SK-N-SH treated with all-trans-retinoic acid at 6 μM for 48 hours (cell line): Measurements from ENCODE around the gene RBM23.

Experiments used
- ATAC-seq: fragments of 200-7000 bp; cut with Tn5 transposase; 3 replicates; pipeline ENCODE4 v1.9.1; 2020; ENCODE audit warnings: mild to moderate bottlenecking, moderate library complexity
- ARNTL ChIP-seq: fragments of 450-650 bp; formaldehyde crosslinking; IDR thresholded peaks from 2 replicates; pipeline ENCODE4 v1.5.0; 2020; ENCODE audit warnings: low read depth, mild to moderate bottlenecking, moderate library complexity, borderline replicate concordance
- BACH2 ChIP-seq: fragments of 250-450 bp; sonication (Bioruptor Pico); IDR thresholded peaks from 2 replicates; pipeline ENCODE4 v1.9.0; 2021; ENCODE audit warnings: mild to moderate bottlenecking, borderline replicate concordance
- ESRRG ChIP-seq: fragments of 250-450 bp; sonication (Bioruptor Pico); IDR thresholded peaks from 2 replicates; pipeline ENCODE4 v1.6.1; 2021; ENCODE audit warnings: mild to moderate bottlenecking
- OSR1 ChIP-seq: fragments of 250-450 bp; sonication (Bioruptor Pico); IDR thresholded peaks from 2 replicates; pipeline ENCODE4 v1.8.0; 2022; ENCODE audit warnings: moderate library complexity, mild to moderate bottlenecking, inconsistent platforms
- SNAI2 ChIP-seq: fragments of 250-450 bp; sonication (Bioruptor Pico); IDR thresholded peaks from 2 replicates; pipeline ENCODE4 v1.5.0; 2020; ENCODE audit warnings: mild to moderate bottlenecking, moderate library complexity
- TCF4 ChIP-seq: fragments of 250-450 bp; sonication (Bioruptor Pico); IDR thresholded peaks from 2 replicates; pipeline ENCODE4 v1.8.0; 2021; ENCODE audit warnings: mild to moderate bottlenecking, moderate library complexity, borderline replicate concordance
- TOX ChIP-seq: fragments of 250-450 bp; sonication (Bioruptor Pico); IDR thresholded peaks from 2 replicates; pipeline ENCODE4 v1.8.0; 2021; ENCODE audit warnings: mild to moderate bottlenecking, moderate library complexity, borderline replicate concordance
- ZC3H10 ChIP-seq: fragments of 250-450 bp; sonication (Bioruptor Pico); IDR thresholded peaks from 2 replicates; pipeline ENCODE4 v1.5.1; 2021; ENCODE audit warnings: mild to moderate bottlenecking, moderate library complexity
- ZFP3 ChIP-seq: fragments of 250-450 bp; sonication (Bioruptor Pico); IDR thresholded peaks from 2 replicates; pipeline ENCODE4 v1.5.0; 2020; ENCODE audit warnings: mild to moderate bottlenecking, moderate library complexity
- ZFP30 ChIP-seq: fragments of 450-650 bp; formaldehyde crosslinking; IDR thresholded peaks from 2 replicates; pipeline ENCODE4 v1.5.0; 2022; ENCODE audit warnings: mild to moderate bottlenecking, moderate library complexity
- ZNF565 ChIP-seq: fragments of 450-650 bp; formaldehyde crosslinking; conservative IDR thresholded peaks from 2 replicates; pipeline ENCODE4 v1.5.0; 2020; ENCODE audit warnings: low read depth, mild to moderate bottlenecking, moderate library complexity
- ZNF70 ChIP-seq: fragments of 450-650 bp; formaldehyde crosslinking; IDR thresholded peaks from 2 replicates; pipeline ENCODE4 v1.5.0; 2020; ENCODE audit warnings: mild to moderate bottlenecking, moderate library complexity
- ZNF8 ChIP-seq: fragments of 450-650 bp; formaldehyde crosslinking; IDR thresholded peaks from 2 replicates; pipeline ENCODE4 v1.5.0; 2020; ENCODE audit warnings: mild to moderate bottlenecking, moderate library complexity
- TF ChIP-seq, protein P1 (sequence below): fragments of 250-450 bp; sonication (Bioruptor Pico); IDR thresholded peaks from 2 replicates; pipeline ENCODE4 v1.5.1; 2021; ENCODE audit warnings: mild to moderate bottlenecking, moderate library complexity
- TF ChIP-seq, protein P2 (sequence below): fragments of 250-450 bp; sonication (Bioruptor Pico); IDR thresholded peaks from 2 replicates; pipeline ENCODE4 v1.8.0; 2021; ENCODE audit warnings: low read depth, mild to moderate bottlenecking, moderate library complexity, borderline replicate concordance
- TF ChIP-seq, protein P3 (sequence below): fragments of 250-450 bp; sonication (Bioruptor Pico); IDR thresholded peaks from 2 replicates; pipeline ENCODE4 v1.8.0; 2020; ENCODE audit warnings: mild to moderate bottlenecking, moderate library complexity, borderline replicate concordance

RBM23 gene

DNA sequence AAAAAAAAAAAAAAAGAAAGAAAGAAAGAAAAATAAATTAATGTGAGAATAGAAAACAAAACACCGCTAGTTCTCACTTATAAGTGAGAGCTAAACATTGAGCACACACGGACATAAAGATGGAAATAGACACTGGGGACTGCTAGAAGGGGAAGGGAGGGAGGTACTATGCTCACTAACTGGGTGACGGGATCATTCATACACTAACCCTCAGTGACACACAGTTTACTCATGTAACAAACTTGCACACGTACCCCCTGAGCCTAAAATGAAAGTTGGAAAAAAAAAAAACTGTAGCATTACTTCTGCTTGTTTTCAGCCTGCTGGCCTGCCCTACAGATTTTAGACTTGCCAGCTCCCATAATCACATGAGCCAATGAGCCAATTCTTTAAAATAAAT, 20.7 kb upstream of the RBM23 start:
- TF ChIP-seq, protein P1, sequence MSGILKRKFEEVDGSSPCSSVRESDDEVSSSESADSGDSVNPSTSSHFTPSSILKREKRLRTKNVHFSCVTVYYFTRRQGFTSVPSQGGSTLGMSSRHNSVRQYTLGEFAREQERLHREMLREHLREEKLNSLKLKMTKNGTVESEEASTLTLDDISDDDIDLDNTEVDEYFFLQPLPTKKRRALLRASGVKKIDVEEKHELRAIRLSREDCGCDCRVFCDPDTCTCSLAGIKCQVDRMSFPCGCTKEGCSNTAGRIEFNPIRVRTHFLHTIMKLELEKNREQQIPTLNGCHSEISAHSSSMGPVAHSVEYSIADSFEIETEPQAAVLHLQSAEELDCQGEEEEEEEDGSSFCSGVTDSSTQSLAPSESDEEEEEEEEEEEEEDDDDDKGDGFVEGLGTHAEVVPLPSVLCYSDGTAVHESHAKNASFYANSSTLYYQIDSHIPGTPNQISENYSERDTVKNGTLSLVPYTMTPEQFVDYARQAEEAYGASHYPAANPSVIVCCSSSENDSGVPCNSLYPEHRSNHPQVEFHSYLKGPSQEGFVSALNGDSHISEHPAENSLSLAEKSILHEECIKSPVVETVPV (CRISPR knock-in tag): no peak
- TF ChIP-seq, protein P2, sequence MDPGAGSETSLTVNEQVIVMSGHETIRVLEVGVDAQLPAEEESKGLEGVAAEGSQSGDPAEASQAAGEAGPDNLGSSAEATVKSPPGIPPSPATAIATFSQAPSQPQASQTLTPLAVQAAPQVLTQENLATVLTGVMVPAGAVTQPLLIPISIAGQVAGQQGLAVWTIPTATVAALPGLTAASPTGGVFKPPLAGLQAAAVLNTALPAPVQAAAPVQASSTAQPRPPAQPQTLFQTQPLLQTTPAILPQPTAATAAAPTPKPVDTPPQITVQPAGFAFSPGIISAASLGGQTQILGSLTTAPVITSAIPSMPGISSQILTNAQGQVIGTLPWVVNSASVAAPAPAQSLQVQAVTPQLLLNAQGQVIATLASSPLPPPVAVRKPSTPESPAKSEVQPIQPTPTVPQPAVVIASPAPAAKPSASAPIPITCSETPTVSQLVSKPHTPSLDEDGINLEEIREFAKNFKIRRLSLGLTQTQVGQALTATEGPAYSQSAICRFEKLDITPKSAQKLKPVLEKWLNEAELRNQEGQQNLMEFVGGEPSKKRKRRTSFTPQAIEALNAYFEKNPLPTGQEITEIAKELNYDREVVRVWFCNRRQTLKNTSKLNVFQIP (CRISPR knock-in tag): no peak
- TF ChIP-seq ZFP3 (CRISPR knock-in tag) (no peak), ZFP30 (CRISPR knock-in tag) (no peak)
- peak; percentile 19; the same call in 1 of the 3 replicates for ATAC-seq

DNA sequence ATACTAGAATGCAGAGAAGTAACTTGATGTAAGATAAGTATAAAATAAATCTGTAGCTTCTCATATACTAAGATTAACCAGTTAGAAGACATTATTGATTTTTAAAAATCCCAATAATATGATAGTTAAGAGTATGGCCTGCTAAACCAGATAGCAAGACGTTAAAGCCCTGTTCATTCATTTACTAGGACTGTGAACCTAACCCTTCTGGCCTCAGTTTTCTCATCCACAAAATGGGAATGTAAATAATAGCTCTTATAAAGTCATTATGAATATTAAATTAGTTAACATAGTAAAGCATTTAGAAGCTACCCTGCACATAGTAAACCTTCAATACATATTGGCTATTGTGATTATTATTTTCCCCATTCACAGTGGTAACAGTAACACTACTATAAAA, 16.2 kb upstream of the RBM23 start:
- no peak for ATAC-seq
- TF ChIP-seq ZNF70 (CRISPR knock-in tag): no peak
- TF ChIP-seq ZNF8 (CRISPR knock-in tag): no peak

DNA sequence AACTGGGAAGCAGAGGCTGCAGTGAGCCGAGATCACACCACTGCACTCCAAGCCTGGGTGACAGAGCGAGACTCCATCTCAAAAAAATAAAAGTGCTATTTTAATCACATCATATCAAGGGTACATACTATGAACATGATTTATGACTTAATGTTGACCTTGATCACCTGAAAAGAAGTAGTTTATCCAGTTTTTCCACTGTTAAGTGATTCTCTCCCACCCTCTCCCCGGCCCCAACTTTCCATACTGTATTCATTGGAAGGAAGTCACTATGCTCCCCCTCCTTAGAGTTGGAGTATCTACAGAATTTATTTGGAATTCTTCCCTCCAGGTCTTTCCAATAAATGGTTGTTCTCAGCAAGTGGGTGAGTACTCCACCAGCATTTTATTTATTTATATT, 13.2 kb upstream of the RBM23 start:
- ATAC-seq: no peak
- no peak for TF ChIP-seq ZNF8 (CRISPR knock-in tag)
- TF ChIP-seq ARNTL (CRISPR knock-in tag): no peak
- no peak for TF ChIP-seq BACH2 (CRISPR knock-in tag)
- no peak for TF ChIP-seq ZFP3 (CRISPR knock-in tag)
- no peak for TF ChIP-seq ZFP30 (CRISPR knock-in tag)
- TF ChIP-seq, all 23 proteins: peak for 0

DNA sequence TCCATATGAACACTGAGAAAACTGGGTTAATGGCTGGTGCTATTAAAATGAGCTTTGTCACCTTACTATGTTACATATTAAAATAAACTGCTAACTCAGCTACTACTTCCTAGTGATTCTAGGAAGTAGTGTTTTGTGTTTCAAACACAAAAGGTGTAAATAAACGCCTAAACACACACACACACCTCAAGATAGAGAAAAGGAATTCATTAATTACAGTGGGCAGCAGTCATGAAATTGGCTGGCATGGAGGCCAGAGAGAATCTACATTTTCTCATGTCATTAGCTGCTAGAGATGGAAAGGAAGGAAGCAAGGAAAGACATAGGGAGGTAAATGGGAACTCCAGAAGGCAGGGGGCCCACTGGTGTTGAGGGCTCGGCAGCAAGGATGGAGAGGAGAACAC, 11.0 kb upstream of the RBM23 start:
- no peak for ATAC-seq

DNA sequence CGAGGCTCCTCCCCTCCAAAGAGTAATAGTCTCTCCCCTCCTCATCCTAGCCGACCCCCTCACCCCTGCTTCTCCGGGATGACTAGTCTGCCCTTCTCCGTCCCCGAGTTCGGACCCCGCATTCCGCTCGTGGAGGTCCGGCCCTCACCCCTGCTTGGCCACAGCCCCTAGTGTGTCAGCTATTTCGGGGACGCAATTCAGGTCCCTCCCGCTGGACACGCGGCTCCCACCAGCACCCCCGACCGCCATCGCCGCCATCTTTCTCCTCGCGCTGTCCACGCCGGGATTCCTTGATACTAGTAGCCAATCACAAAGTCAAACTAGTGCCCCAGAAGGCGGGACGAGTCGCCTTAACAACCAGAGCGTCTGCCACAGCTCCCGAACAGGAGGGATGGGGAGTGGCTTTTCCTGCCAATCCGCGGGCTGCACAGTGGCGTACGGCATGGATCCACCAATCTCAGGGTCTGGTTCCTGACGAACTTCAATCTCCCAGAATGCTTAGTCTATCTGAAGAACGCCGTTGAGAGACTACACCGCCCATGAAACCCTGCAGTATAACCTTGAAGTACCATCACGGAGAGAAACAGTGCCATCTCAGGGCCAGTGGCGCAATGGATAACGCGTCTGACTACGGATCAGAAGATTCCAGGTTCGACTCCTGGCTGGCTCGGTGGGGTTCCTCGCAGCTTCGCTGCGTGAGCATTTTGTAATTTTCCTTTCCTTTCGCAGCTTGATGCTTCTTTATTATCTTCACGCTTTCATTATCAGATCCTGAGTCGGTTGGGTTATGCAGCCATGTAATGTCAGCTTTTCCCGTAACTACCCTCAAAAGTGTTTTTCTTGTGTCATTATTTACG, 10.4 kb upstream of the RBM23 start, which contains the start of gene PRMT5:
Gene PRMT5, minus strand, starts transcription at position 273 of the 857 bp plus-strand sequence. Its CDS starts 15 bp downstream, at position 258.
- peak; percentile 97 for ATAC-seq
- TF ChIP-seq ZNF565 (CRISPR knock-in tag) (no peak), TOX (CRISPR knock-in tag) (no peak), TCF4 (CRISPR knock-in tag) (no peak), ZFP30 (CRISPR knock-in tag) (no peak)
- TF ChIP-seq, protein P3, sequence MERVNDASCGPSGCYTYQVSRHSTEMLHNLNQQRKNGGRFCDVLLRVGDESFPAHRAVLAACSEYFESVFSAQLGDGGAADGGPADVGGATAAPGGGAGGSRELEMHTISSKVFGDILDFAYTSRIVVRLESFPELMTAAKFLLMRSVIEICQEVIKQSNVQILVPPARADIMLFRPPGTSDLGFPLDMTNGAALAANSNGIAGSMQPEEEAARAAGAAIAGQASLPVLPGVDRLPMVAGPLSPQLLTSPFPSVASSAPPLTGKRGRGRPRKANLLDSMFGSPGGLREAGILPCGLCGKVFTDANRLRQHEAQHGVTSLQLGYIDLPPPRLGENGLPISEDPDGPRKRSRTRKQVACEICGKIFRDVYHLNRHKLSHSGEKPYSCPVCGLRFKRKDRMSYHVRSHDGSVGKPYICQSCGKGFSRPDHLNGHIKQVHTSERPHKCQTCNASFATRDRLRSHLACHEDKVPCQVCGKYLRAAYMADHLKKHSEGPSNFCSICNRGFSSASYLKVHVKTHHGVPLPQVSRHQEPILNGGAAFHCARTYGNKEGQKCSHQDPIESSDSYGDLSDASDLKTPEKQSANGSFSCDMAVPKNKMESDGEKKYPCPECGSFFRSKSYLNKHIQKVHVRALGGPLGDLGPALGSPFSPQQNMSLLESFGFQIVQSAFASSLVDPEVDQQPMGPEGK: no peak
- TF ChIP-seq, protein P2 (CRISPR knock-in tag): no peak

More for the DNA sequence above, 11.0 kb upstream of the RBM23 start:
- TF ChIP-seq ZC3H10 (CRISPR knock-in tag) (no peak), ZNF8 (CRISPR knock-in tag) (no peak), ESRRG (CRISPR knock-in tag) (no peak), OSR1 (CRISPR knock-in tag) (no peak), SNAI2 (CRISPR knock-in tag) (no peak), ZFP3 (CRISPR knock-in tag) (no peak)
- TF ChIP-seq, protein P2 (CRISPR knock-in tag): no peak
- TF ChIP-seq, protein P3: no peak
